Stimulated activated memory B cell treated with anti-CD40 and anti-IgM and Interleukin-4, amounts not matched to agents 10 μg/mL and 1 μg/mL and 100 μg/mL, for 72 hours (primary cell): ENCODE data around the gene ETDB.

Experiments
- ATAC-seq: fragments of 150-1000 bp; cut with Tn5 transposase; 2 replicates; pipeline ENCODE4 v1.10.0; 2021
- H3K27ac Mint-ChIP-seq: one replicate; pipeline ENCODE4 v1.8.0; 2022; ENCODE audit warnings: mild to moderate bottlenecking, mixed read lengths
- H3K27me3 Mint-ChIP-seq: one replicate; pipeline ENCODE4 v1.8.0; 2022; ENCODE audit warnings: mixed read lengths
- H3K36me3 Mint-ChIP-seq: one replicate; pipeline ENCODE4 v1.8.0; 2022; ENCODE audit warnings: mixed read lengths
- H3K4me1 Mint-ChIP-seq: one replicate; pipeline ENCODE4 v1.8.0; 2022; ENCODE audit warnings: mixed read lengths
- H3K4me3 Mint-ChIP-seq: one replicate; pipeline ENCODE4 v1.8.0; 2022; ENCODE audit warnings: mild to moderate bottlenecking, moderate library complexity, mixed read lengths
- H3K9me3 Mint-ChIP-seq: one replicate; pipeline ENCODE4 v1.8.0; 2022; ENCODE audit warnings: mixed read lengths

ETDB gene

GRCh38 chrX:135086197-135086854, 34.0 kb downstream of the ETDB start:
- Mint-ChIP-seq H3K4me1 (peaks cover 7% of the 10 kb centered on the region), H3K9me3 (peaks cover 3% of the 10 kb centered on the region), H3K27ac (no peak overlapping the region), H3K4me3 (no peak overlapping the region), H3K36me3 (no peaks in the 10 kb centered on the region), H3K27me3 (no peaks in the 10 kb centered on the region)
- peak; percentile 64 for ATAC-seq

- no peaks in the 10 kb centered on the region for H3K36me3 Mint-ChIP-seq
- H3K9me3 Mint-ChIP-seq: no peaks in the 10 kb centered on the region
- no peak overlapping the region for H3K27ac Mint-ChIP-seq
- no peak for ATAC-seq
- H3K27me3 Mint-ChIP-seq: no peaks in the 10 kb centered on the region
- H3K4me3 Mint-ChIP-seq: no peak overlapping the region
- peaks cover 6% of the 10 kb centered on the region for H3K4me1 Mint-ChIP-seq
Measured at GRCh38 chrX:135081693-135082404, 38.5 kb downstream of the ETDB start.
